CD4-positive, CD25-positive, alpha-beta regulatory T cell (primary cell): Measurements from ENCODE around the gene KIF5C. TPM values are rescaled to one million over a fixed set of nuclear protein-coding genes. Genes with fewer than 3 reads are reported as not detected.
A peak's percentile ranks its signal among the peaks of the same experiment; 100 is the strongest.

Experiments used
- ATAC-seq, 2 donors: fragments of 150-1000 bp; cut with Tn5 transposase; one replicate each; pipeline ENCODE4 v1.10.0; 2021; ENCODE audit warnings: low read depth in 2 of 2, moderate number of reproducible peaks in 2 of 2, moderate library complexity in 1 of 2
- DNase-seq, 3 donors: peaks; one replicate each; pipeline versions ENCODE4 v3.0.0 to v3.0.0-alpha.2; 2012 to 2022; ENCODE audit warnings: mixed read lengths in 1 of 3
- H3K27ac ChIP-seq: one replicate; pipeline ENCODE4 v1.7.0; 2013; ENCODE audit warnings: mild to moderate bottlenecking, low read length; ENCODE audit not compliant: insufficient read depth, poor library complexity, severe bottlenecking
- H3K27me3 ChIP-seq: one replicate; pipeline ENCODE4 v1.7.0; 2013; ENCODE audit warnings: low read length; ENCODE audit not compliant: control insufficient read depth, insufficient read depth
- H3K36me3 ChIP-seq: one replicate; pipeline ENCODE4 v1.7.0; 2013; ENCODE audit warnings: mild to moderate bottlenecking, low read length, moderate library complexity; ENCODE audit not compliant: control insufficient read depth, insufficient read depth
- H3K4me1 ChIP-seq: 2 replicates; pipeline ENCODE4 v1.7.0; 2013; ENCODE audit warnings: mild to moderate bottlenecking, low read length; ENCODE audit not compliant: insufficient read depth, control insufficient read depth, poor library complexity, severe bottlenecking
- H3K4me3 ChIP-seq: one replicate; pipeline ENCODE4 v1.7.0; 2013; ENCODE audit warnings: low read depth, mild to moderate bottlenecking, low read length, moderate library complexity
- H3K9me3 ChIP-seq, 2 experiments: 1 replicate in 1 of 2; 2 replicates in 1 of 2; pipeline ENCODE4 v1.7.0; 2013; ENCODE audit warnings: low read length in 2 of 2, mild to moderate bottlenecking in 1 of 2, moderate library complexity in 1 of 2; ENCODE audit not compliant: control insufficient read depth in 2 of 2
- H3K27ac Mint-ChIP-seq, 3 donors: one replicate each; pipeline ENCODE4 v1.8.0; 2020 to 2022; ENCODE audit warnings: mild to moderate bottlenecking in 3 of 3, mixed read lengths in 3 of 3, moderate library complexity in 2 of 3
- H3K27me3 Mint-ChIP-seq: one replicate; pipeline ENCODE4 v1.8.0; 2022; ENCODE audit warnings: mild to moderate bottlenecking, mixed read lengths
- H3K36me3 Mint-ChIP-seq: one replicate; pipeline ENCODE4 v1.8.0; 2020; ENCODE audit warnings: mixed read lengths
- H3K4me1 Mint-ChIP-seq, 4 donors: one replicate each; pipeline ENCODE4 v1.8.0; 2020 to 2022; ENCODE audit warnings: mixed read lengths in 4 of 4, mild to moderate bottlenecking in 1 of 4
- H3K4me3 Mint-ChIP-seq, 4 donors: one replicate each; pipeline ENCODE4 v1.8.0; 2020 to 2022; ENCODE audit warnings: mild to moderate bottlenecking in 4 of 4, mixed read lengths in 4 of 4, moderate library complexity in 3 of 4
- H3K9me3 Mint-ChIP-seq, 7 donors: one replicate each; pipeline ENCODE4 v1.8.0; 2020 to 2022; ENCODE audit warnings: mixed read lengths in 7 of 7, mild to moderate bottlenecking in 3 of 7, moderate library complexity in 2 of 7
- polyA plus RNA-seq, 4 donors: library from polyadenylated mRNA; unstranded; fragments of 300-500 nt; fragmentation: Illumina TruSeq; gene quantifications; one replicate each; pipeline ENCODE4 v1.2.3, GENCODE V29; 2021
- total RNA-seq: library from RNA; stranded (reverse); gene quantifications from one replicate; pipeline ENCODE4 v1.2.3, GENCODE V29; 2022

KIF5C gene
- total and polyA plus RNA-seq, 5 donors from 2014 or later, result 0.54 to 7.7 (median 1.5) TPM

DNA sequence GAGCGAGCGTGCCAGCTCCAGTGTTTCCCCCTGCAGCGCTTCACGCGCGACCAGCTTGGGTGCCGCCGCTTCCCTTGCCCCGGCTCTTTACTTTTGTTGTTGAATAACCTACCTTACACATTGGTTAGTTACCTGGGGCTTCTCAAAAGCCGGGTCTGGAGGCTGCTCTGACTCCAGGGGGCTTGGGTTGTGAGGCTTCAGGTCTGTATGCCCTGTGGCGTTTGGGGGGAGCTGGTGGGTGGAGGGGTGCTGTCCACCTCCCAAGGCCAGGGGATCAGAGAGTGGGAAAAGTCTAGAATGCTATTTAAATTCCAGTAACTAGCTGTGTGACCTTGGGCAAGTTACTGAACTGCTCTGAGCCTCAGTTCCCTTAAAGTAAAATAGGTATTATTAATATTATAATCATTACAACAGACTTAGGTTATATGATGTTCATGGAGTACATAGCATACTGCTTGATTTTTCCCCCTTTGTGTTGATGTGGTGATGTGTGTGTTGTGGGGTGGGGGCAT is 164.2 kb downstream of the KIF5C start:
- no peak for DNase-seq
- Histone ChIP-seq H3K4me3 (no peak overlapping the region), H3K4me1 (no peaks in the 10 kb centered on the region), H3K27me3 (peaks cover 6% of the 10 kb centered on the region), H3K9me3 (no peaks in the 10 kb centered on the region), H3K36me3 (no peaks in the 10 kb centered on the region), H3K27ac (no peak overlapping the region)
- Mint-ChIP-seq H3K36me3 (no peaks in the 10 kb centered on the region), H3K9me3 (peaks cover 0 to 3% (median 0%) of the 10 kb centered on the region in 7 donors), H3K4me1 (peaks cover 0 to 2% (median 0%) of the 10 kb centered on the region in 4 donors), H3K27me3 (peaks cover 61% of the 10 kb centered on the region), H3K4me3 (peak overlapping the region in 1 of 4 donors; percentile 58), H3K27ac (no peak overlapping the region)
- no peak for ATAC-seq

GRCh38 chr2:149040451-149040850 is 165.4 kb downstream of the KIF5C start:
- peaks cover 0 to 2% (median 0%) of the 10 kb centered on the region in 4 donors for H3K4me1 Mint-ChIP-seq
- H3K9me3 Mint-ChIP-seq, result peaks cover 0 to 3% (median 0%) of the 10 kb centered on the region in 7 donors
- Histone ChIP-seq H3K27me3 (peaks cover 6% of the 10 kb centered on the region), H3K9me3 (no peaks in the 10 kb centered on the region), H3K27ac (no peak overlapping the region), H3K4me3 (no peak overlapping the region), H3K4me1 (no peaks in the 10 kb centered on the region), H3K36me3 (no peaks in the 10 kb centered on the region)
- ATAC-seq (no peak), DNase-seq (peak in 2 of 3 donors; percentile 3 to 34)
- no peak overlapping the region for H3K27ac Mint-ChIP-seq
- H3K36me3 Mint-ChIP-seq, result no peaks in the 10 kb centered on the region
- H3K4me3 Mint-ChIP-seq, result no peak overlapping the region
- peaks cover 68% of the 10 kb centered on the region for H3K27me3 Mint-ChIP-seq

GRCh38 chr2:149041482-149041881 is 166.5 kb downstream of the KIF5C start:
- H3K27ac Mint-ChIP-seq, result no peak overlapping the region
- H3K27me3 ChIP-seq, result peaks cover 8% of the 10 kb centered on the region
- peaks cover 0 to 2% (median 0%) of the 10 kb centered on the region in 4 donors for H3K4me1 Mint-ChIP-seq
- no peaks in the 10 kb centered on the region for H3K4me1 ChIP-seq
- DNase-seq (no peak), ATAC-seq (no peak)
- H3K9me3 Mint-ChIP-seq, result peaks cover 0 to 12% (median 3%) of the 10 kb centered on the region in 7 donors
- H3K4me3 Mint-ChIP-seq, result no peak overlapping the region
- H3K27ac ChIP-seq, result no peak overlapping the region
- no peaks in the 10 kb centered on the region for H3K36me3 ChIP-seq
- H3K4me3 ChIP-seq, result no peak overlapping the region
- no peaks in the 10 kb centered on the region for H3K36me3 Mint-ChIP-seq
- H3K27me3 Mint-ChIP-seq, result peaks cover 63% of the 10 kb centered on the region
- peaks cover under 1 to 7% of the 10 kb centered on the region in 2 experiments for H3K9me3 ChIP-seq

DNA sequence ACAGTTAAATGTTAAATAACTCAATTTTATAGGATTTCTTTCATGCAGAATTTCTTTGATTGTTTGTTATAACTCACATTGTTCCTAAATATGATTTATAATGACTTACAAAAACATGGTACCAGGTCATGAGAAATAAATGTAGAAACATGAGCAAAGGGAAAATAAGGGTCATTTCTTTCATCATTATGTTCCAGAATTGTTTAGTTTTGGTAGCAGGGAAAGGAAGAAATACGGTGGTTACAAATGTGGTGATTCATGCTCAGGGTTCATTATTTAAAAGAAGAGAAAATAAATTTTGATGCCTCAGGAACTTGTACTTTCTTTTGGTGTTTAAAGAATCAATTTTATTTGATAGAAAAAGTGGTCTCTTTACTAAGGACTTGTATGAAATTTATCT is 167.9 kb downstream of the KIF5C start:
- H3K9me3 ChIP-seq, result peaks cover 7 to 12% of the 10 kb centered on the region in 2 experiments
- H3K4me3 ChIP-seq, result no peak overlapping the region
- DNase-seq (no peak), ATAC-seq (no peak)
- H3K36me3 ChIP-seq, result no peaks in the 10 kb centered on the region
- Mint-ChIP-seq H3K4me3 (no peak overlapping the region), H3K27ac (no peak overlapping the region), H3K9me3 (peaks cover 0 to 21% (median 3%) of the 10 kb centered on the region in 7 donors), H3K4me1 (peaks cover 0 to 2% (median 0%) of the 10 kb centered on the region in 4 donors), H3K27me3 (peaks cover 56% of the 10 kb centered on the region), H3K36me3 (no peaks in the 10 kb centered on the region)
- peaks cover 8% of the 10 kb centered on the region for H3K27me3 ChIP-seq
- H3K27ac ChIP-seq, result no peak overlapping the region
- no peaks in the 10 kb centered on the region for H3K4me1 ChIP-seq

- H3K27me3 Mint-ChIP-seq, result peaks cover 51% of the 10 kb centered on the region
- H3K4me1 Mint-ChIP-seq, result no peaks in the 10 kb centered on the region
- DNase-seq (no peak), ATAC-seq (no peak)
- Histone ChIP-seq H3K27ac (no peak overlapping the region), H3K27me3 (peaks cover 10% of the 10 kb centered on the region), H3K4me3 (no peak overlapping the region), H3K4me1 (no peaks in the 10 kb centered on the region), H3K36me3 (no peaks in the 10 kb centered on the region), H3K9me3 (peaks cover 7 to 16% of the 10 kb centered on the region in 2 experiments)
- H3K27ac Mint-ChIP-seq, result no peak overlapping the region
- no peak overlapping the region for H3K4me3 Mint-ChIP-seq
- H3K36me3 Mint-ChIP-seq, result no peaks in the 10 kb centered on the region
- H3K9me3 Mint-ChIP-seq, result peaks cover 0 to 24% (median 3%) of the 10 kb centered on the region in 7 donors
Measured at GRCh38 chr2:149044500-149044899, 169.5 kb downstream of the KIF5C start.

DNA sequence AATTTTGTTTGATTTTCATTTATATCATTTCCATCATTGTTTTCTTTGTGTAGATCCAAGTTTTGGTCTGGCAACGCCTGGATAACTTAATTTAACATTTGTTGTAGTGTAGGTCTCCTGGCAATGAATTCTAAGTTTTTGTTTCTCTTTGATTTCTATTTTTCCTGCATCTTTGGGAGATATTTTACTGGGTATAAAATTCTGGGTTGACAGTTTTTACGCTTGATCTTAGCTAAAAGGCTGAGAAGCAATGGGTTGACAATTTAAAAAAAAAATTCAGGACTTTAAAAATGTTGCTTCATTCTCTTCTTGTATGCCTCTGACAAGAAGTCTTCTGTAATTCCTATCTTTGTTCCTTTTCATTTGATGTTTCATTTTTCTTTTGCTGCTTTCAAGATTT is 172.1 kb downstream of the KIF5C start:
- Histone ChIP-seq H3K36me3 (no peaks in the 10 kb centered on the region), H3K4me1 (no peaks in the 10 kb centered on the region), H3K4me3 (no peak overlapping the region), H3K27me3 (peaks cover 4% of the 10 kb centered on the region), H3K27ac (no peak overlapping the region), H3K9me3 (peaks cover 7 to 16% of the 10 kb centered on the region in 2 experiments)
- no peak overlapping the region for H3K4me3 Mint-ChIP-seq
- no peak overlapping the region for H3K27ac Mint-ChIP-seq
- DNase-seq (no peak), ATAC-seq (no peak)
- peaks cover 28% of the 10 kb centered on the region for H3K27me3 Mint-ChIP-seq
- peaks cover 0 to 24% (median 3%) of the 10 kb centered on the region in 7 donors for H3K9me3 Mint-ChIP-seq
- no peaks in the 10 kb centered on the region for H3K36me3 Mint-ChIP-seq
- no peaks in the 10 kb centered on the region for H3K4me1 Mint-ChIP-seq

DNA sequence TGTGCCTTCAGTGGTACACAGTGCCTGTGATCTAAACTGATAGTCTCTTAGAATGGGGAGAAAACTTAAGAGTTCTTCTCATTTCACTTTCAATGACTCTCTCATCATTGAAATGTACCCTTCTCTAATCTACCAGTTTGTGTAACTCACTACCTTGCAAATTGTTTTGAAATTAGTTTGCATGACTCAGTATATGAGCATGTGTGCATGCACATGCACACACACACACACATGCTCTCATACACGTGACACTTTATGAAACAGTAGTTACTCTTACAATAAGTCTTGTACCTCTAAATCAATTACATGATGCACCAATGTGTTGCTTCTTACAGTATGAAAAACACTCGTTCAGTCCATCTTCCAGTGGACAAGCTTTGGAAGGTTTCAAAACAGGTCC is 174.1 kb downstream of the KIF5C start:
- H3K36me3 Mint-ChIP-seq, result no peaks in the 10 kb centered on the region
- H3K4me1 Mint-ChIP-seq, result no peaks in the 10 kb centered on the region
- H3K4me3 ChIP-seq, result no peak overlapping the region

DNA sequence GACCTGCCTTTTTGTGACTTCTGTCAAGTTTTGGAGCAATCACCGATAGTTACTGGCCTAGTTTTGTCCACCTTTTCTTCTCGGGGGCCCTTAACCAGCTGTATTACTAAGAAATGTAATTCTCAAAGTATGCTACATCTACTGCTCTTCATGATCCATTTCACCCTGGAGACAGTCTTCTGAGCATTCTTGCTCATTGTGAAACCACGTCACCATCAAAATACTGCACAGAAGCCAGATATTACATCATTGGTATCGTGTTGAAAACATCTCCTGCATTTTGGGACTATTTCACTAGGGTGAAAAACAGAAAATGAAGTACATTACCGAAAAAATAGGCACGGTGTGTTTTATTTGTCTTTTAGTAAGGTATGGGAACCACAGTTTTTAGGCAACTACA is 175.2 kb downstream of the KIF5C start:
- Histone ChIP-seq H3K27me3 (peaks cover 4% of the 10 kb centered on the region), H3K27ac (no peak overlapping the region), H3K4me3 (no peak overlapping the region), H3K9me3 (peaks cover 7 to 16% of the 10 kb centered on the region in 2 experiments), H3K36me3 (no peaks in the 10 kb centered on the region), H3K4me1 (no peaks in the 10 kb centered on the region)
- DNase-seq (peak in 1 of 3 donors; percentile 8), ATAC-seq (no peak)
- Mint-ChIP-seq H3K4me1 (no peaks in the 10 kb centered on the region), H3K9me3 (peaks cover 0 to 24% (median 3%) of the 10 kb centered on the region in 7 donors), H3K36me3 (no peaks in the 10 kb centered on the region), H3K4me3 (no peak overlapping the region), H3K27me3 (peaks cover 14% of the 10 kb centered on the region), H3K27ac (no peak overlapping the region)

More for the DNA sequence above, 174.1 kb downstream of the KIF5C start:
- H3K4me1 ChIP-seq, result no peaks in the 10 kb centered on the region
- Mint-ChIP-seq H3K4me3 (no peak overlapping the region), H3K27me3 (peaks cover 17% of the 10 kb centered on the region), H3K9me3 (peaks cover 0 to 24% (median 3%) of the 10 kb centered on the region in 7 donors), H3K27ac (no peak overlapping the region)
- H3K9me3 ChIP-seq, result peaks cover 7 to 16% of the 10 kb centered on the region in 2 experiments
- H3K36me3 ChIP-seq, result no peaks in the 10 kb centered on the region
- DNase-seq, result no peak
- H3K27ac ChIP-seq, result no peak overlapping the region
- ATAC-seq, result no peak
- H3K27me3 ChIP-seq, result peaks cover 4% of the 10 kb centered on the region
